Muscle layer of duodenum (tissue), 2 donors: ENCODE results near the gene TIMD4.

Source experiments
- H3K27ac ChIP-seq: one replicate; pipeline ENCODE4 v1.7.0; 2013; ENCODE audit warnings: mild to moderate bottlenecking, low read length
- H3K27me3 ChIP-seq: one replicate; pipeline ENCODE4 v1.7.0; 2013; ENCODE audit warnings: low read depth, mild to moderate bottlenecking, control low read depth, low read length
- H3K36me3 ChIP-seq, 2 donors: one replicate each; pipeline ENCODE4 v1.7.0; 2013; ENCODE audit warnings: low read length in 2 of 2, control low read depth in 1 of 2, mild to moderate bottlenecking in 1 of 2; ENCODE audit not compliant: insufficient read depth in 2 of 2, control insufficient read depth in 1 of 2
- H3K4me1 ChIP-seq, 2 donors: one replicate each; pipeline ENCODE4 v1.7.0; 2013; ENCODE audit warnings: low read length in 2 of 2, mild to moderate bottlenecking in 2 of 2, control low read depth in 1 of 2, moderate library complexity in 1 of 2; ENCODE audit not compliant: insufficient read depth in 2 of 2, control insufficient read depth in 1 of 2
- H3K4me3 ChIP-seq, 2 donors: one replicate each; pipeline ENCODE4 v1.7.0; 2013; ENCODE audit warnings: low read length in 2 of 2, low read depth in 1 of 2, mild to moderate bottlenecking in 1 of 2
- H3K9me3 ChIP-seq, 2 donors: one replicate each; pipeline ENCODE4 v1.7.0; 2013; ENCODE audit warnings: low read length in 2 of 2, control low read depth in 1 of 2, mild to moderate bottlenecking in 1 of 2; ENCODE audit not compliant: control insufficient read depth in 1 of 2
- donor health status: healthy.

The TIMD4 gene

GRCh38 chr5:156893517-156893916 is 69.5 kb downstream of the TIMD4 start:
- no peak overlapping the region for H3K27ac ChIP-seq
- no peak overlapping the region for H3K4me3 ChIP-seq
- no peaks in the 10 kb centered on the region for H3K4me1 ChIP-seq
- no peaks in the 10 kb centered on the region for H3K9me3 ChIP-seq
- no peaks in the 10 kb centered on the region for H3K27me3 ChIP-seq
- no peaks in the 10 kb centered on the region for H3K36me3 ChIP-seq

- H3K4me1 ChIP-seq, result no peaks in the 10 kb centered on the region
- H3K27ac ChIP-seq, result no peak overlapping the region
- H3K27me3 ChIP-seq, result no peaks in the 10 kb centered on the region
- no peak overlapping the region for H3K4me3 ChIP-seq
- H3K36me3 ChIP-seq, result no peaks in the 10 kb centered on the region
- H3K9me3 ChIP-seq, result no peaks in the 10 kb centered on the region
These were observed 70.2 kb downstream of the TIMD4 start for GRCh38 chr5:156892864-156893263.

- Histone ChIP-seq H3K4me1 (no peaks in the 10 kb centered on the region), H3K9me3 (no peaks in the 10 kb centered on the region), H3K27ac (no peak overlapping the region), H3K36me3 (no peaks in the 10 kb centered on the region), H3K4me3 (no peak overlapping the region), H3K27me3 (no peaks in the 10 kb centered on the region)
These were observed 70.8 kb downstream of the TIMD4 start for GRCh38 chr5:156892223-156892622.

- Histone ChIP-seq H3K36me3 (no peaks in the 10 kb centered on the region), H3K27me3 (no peaks in the 10 kb centered on the region), H3K4me3 (no peak overlapping the region), H3K9me3 (no peaks in the 10 kb centered on the region), H3K27ac (no peak overlapping the region), H3K4me1 (no peaks in the 10 kb centered on the region)
These were observed 74.5 kb downstream of the TIMD4 start for GRCh38 chr5:156888520-156888919.

- H3K4me1 ChIP-seq, result no peaks in the 10 kb centered on the region
- H3K27ac ChIP-seq, result no peak overlapping the region
- H3K9me3 ChIP-seq, result no peaks in the 10 kb centered on the region
- no peak overlapping the region for H3K4me3 ChIP-seq
- H3K36me3 ChIP-seq, result no peaks in the 10 kb centered on the region
- H3K27me3 ChIP-seq, result no peaks in the 10 kb centered on the region
These were observed 79.6 kb downstream of the TIMD4 start for GRCh38 chr5:156883316-156883875.

- Histone ChIP-seq H3K27ac (no peak overlapping the region), H3K27me3 (no peaks in the 10 kb centered on the region), H3K4me3 (no peak overlapping the region), H3K9me3 (no peaks in the 10 kb centered on the region), H3K4me1 (no peaks in the 10 kb centered on the region), H3K36me3 (no peaks in the 10 kb centered on the region)
These were observed 83.3 kb downstream of the TIMD4 start for GRCh38 chr5:156879665-156880285.

GRCh38 chr5:156871212-156871611 is 91.8 kb downstream of the TIMD4 start:
- Histone ChIP-seq H3K9me3 (peaks cover 4 to 6% of the 10 kb centered on the region in 2 donors), H3K36me3 (no peaks in the 10 kb centered on the region), H3K4me1 (no peaks in the 10 kb centered on the region), H3K4me3 (no peak overlapping the region), H3K27me3 (no peaks in the 10 kb centered on the region), H3K27ac (no peak overlapping the region)

- H3K4me1 ChIP-seq, result no peaks in the 10 kb centered on the region
- no peaks in the 10 kb centered on the region for H3K36me3 ChIP-seq
- peaks cover 4 to 6% of the 10 kb centered on the region in 2 donors for H3K9me3 ChIP-seq
- H3K27me3 ChIP-seq, result no peaks in the 10 kb centered on the region
- no peak overlapping the region for H3K4me3 ChIP-seq
- no peak overlapping the region for H3K27ac ChIP-seq
These were observed 92.6 kb downstream of the TIMD4 start for GRCh38 chr5:156870498-156870839.
